ENCODE measurements around the gene SPAG16.
"Not testable (repeated sequence)": the region's sequence is repeated elsewhere in the genome, so short reads cannot be mapped to it uniquely, and the experiment has no call there.

The SPAG16 gene

DNA sequence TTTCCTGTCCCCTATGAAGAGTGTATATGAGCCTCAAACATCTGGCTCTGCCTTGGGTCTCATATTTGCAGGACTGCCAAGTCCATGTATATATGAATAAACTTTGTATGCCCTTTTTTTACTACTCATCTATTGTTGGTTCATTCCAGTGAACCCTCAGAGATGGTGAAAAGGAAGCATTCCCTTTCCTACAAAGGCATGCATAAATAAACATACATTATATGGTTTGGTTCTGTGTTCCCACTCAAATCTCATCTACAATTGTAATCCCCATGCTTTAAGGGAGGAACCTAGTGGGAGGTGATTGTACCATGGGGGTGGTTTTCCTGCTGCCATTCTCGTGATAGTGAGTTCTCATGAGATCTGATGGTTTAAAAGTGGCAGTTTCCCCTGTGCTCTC is 534.2 kb downstream of the SPAG16 start:
- no peak for DNase-seq (ENCODE audit: low read depth in 2 of 2)

DNA sequence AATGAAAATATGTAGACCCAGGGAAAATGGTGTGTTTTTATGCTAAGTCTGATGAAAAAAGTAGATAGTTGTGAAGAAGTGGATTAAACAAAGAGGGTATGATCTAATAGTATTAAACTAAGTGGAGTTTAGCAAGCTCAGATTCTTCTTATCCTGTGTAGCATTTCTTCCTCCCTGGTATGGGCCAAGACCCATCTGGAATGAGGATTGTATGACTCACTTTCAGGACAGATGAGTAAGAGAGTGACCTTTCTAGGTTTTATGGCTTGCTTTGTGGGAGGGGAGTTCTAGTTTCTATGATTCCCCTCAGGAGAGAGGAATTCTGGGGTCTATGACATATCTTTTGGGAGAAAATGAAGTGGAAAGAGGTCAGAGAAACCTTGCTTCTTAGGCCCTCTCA is 550.1 kb downstream of the SPAG16 start:
- no peak for DNase-seq (ENCODE audit: low read depth in 2 of 2)

DNA sequence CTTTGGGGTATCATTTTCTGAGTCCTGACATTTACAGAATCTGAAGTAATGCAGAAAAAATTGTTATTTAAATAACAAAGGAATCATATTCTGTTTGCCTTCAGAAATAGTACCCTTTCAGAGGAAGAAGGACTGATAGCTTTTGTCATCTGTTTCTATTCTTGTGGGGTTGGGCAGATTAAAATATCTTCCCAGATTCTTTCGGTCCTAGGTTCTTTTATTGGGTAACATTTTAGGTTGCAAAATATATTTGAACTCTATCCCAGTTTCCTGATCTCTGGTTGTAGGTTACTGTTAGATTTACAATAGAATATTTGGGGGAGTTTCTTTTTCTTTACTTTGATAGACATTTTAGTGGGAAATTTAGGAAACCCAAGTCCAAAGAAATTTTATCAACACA is 550.5 kb downstream of the SPAG16 start:
- DNase-seq (ENCODE audit: low read depth in 2 of 2) = no peak

GRCh38 chr2:213846856-213847255 is 562.6 kb downstream of the SPAG16 start:
- no peak for DNase-seq (ENCODE audit: low read depth in 2 of 2)

DNA sequence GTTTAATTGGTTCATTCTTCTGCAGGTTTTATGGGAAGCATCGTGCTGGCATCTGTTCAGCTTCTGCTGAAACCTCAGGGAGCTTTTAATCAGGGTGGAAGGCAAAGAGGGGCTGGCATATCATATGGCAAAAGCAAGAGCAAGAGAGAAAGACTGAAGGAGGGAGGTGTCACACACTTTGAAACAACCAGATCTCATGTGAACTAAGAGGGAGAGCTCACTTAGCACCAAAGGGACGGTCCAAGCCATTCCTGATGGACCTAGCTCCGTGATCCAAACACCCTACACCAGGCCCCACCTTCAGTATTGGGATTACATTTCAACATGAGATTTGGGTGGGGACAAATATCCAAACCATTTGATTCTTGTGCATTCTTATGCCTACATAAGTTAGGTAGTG is 563.1 kb downstream of the SPAG16 start:
- no peak for DNase-seq (ENCODE audit: low read depth in 2 of 2)

- no peak for DNase-seq (ENCODE audit: low read depth in 2 of 2)
Observed at GRCh38 chr2:213848631-213849030, 564.4 kb downstream of the SPAG16 start.

GRCh38 chr2:213861638-213862037 is 577.4 kb downstream of the SPAG16 start:
- DNase-seq (ENCODE audit: low read depth in 2 of 2) = no peak

- DNase-seq (ENCODE audit: low read depth in 2 of 2) = no peak
Observed at GRCh38 chr2:213862407-213863076, 578.3 kb downstream of the SPAG16 start.

DNA sequence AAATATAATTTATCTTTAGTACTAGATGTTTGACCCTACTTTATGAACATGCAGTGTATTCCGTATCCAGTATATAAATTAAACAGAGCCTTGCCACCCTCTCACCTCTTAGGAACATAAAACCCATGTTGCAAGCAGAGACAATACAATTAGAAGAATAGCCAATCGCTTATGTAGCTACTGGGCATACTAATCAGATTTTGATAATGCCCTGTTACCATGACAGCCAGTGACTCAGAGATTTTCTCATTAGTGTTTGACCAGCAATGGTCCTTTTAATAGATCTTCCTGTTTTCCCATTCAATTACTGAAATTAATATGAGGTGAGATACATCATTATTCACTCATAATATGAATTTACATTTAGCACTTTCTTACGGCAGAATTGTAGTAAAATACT is 579.3 kb downstream of the SPAG16 start:
- no peak for DNase-seq (ENCODE audit: low read depth in 2 of 2)

- DNase-seq (ENCODE audit: low read depth in 2 of 2) = no peak
Observed at GRCh38 chr2:213868526-213868925, 584.3 kb downstream of the SPAG16 start.

DNA sequence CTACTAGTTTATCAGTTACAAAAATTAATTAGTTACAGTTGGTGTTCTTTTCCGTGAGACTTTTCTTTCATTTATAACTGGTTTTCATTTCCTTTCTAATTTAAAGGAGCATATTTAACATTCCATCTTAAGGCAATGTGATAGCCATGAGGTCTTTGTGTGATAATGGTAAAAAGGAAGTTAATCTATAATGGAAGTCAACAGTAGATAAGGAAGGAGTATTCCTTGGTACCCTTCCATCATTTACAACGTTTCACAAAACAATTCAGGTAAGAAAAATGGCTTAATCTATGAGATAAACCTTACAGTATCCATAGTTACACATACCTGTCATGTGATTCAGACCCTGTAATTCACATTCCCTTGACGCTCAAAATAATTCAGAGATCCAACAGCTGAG is 601.2 kb downstream of the SPAG16 start:
- DNase-seq (ENCODE audit: low read depth in 2 of 2) = no peak

DNA sequence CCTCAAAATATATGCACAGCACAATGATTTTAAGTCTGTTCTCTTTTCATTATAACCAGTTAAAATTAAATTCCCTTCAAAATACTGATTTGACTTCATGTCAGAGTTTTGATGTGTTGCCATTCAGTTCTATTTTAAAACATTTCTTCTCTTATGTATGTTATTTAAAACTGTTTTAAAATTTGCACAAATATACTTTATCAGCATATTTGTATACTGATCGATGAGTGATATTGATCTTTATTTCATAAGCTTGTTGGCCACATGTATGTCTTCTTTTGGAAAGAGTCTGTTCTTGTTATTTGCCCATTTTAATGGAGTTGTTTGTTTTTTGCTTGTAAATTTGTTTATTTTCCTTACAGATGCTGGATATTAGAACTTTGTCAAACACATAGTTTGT is 630.2 kb downstream of the SPAG16 start:
- no peak for DNase-seq (ENCODE audit: low read depth in 2 of 2)

DNA sequence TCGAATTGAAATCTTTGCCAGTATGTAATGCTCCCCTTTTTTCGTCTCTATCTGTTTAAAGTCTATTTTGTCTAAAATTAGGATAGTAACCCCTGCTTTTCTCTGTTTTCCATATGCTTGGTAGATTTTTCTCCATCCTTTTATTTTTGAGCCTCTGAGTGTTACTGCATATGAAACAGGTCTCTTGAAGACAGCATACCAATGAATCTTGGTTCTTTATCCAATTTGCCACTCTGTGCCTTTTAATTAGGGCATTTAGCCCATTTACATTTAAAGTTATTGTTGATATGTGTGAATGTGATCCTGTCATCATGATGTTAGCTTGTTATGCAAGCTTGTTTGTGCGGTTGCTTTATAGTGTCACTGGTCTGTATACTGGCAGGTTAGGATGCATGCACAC is 635.8 kb downstream of the SPAG16 start:
- no peak for DNase-seq (ENCODE audit: low read depth in 2 of 2)

DNA sequence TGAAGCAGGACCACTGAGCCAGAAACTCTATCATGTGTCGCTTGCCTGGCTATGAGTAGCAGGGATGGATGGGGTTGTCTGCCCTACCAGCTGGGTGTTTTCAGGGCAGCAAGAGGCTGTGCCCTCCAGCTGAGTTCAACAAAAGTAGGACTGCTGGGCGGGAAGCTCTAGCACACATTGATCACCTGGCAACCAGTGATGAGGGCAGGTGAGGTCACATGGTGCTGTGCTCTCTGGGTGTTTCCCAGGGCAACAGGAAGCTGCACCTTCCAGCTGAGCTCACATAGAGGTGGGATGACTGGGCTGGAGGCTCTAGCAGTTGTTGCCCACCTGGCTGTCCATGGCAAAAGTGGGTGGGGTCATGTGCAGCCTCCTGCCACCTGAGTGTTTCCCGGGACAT is 639.3 kb downstream of the SPAG16 start:
- DNase-seq (ENCODE audit: low read depth in 2 of 2) = no peak

GRCh38 chr2:213934560-213934959 is 650.3 kb downstream of the SPAG16 start:
- no peak for DNase-seq (ENCODE audit: low read depth in 2 of 2)

DNA sequence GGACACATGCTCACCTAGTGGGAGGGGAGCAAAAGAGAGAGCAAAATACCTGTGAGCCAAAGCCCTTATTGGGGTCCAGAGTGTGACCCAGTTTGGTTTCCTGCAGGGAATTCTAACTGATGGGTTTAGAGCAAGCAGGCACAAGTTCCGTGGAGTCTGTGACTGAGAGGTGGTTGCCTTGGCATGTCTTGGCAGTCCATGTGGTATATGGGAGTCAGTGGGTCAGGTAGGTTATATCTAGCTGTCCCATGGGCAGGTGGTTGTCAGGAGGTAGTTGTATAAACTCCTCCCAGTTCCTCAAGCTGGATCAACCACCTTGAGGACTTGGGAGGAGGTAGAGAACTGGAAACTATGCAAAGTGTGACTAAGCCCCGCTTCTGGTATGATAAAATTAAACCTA is 673.8 kb downstream of the SPAG16 start:
- DNase-seq (ENCODE audit: low read depth in 2 of 2) = no peak

DNA sequence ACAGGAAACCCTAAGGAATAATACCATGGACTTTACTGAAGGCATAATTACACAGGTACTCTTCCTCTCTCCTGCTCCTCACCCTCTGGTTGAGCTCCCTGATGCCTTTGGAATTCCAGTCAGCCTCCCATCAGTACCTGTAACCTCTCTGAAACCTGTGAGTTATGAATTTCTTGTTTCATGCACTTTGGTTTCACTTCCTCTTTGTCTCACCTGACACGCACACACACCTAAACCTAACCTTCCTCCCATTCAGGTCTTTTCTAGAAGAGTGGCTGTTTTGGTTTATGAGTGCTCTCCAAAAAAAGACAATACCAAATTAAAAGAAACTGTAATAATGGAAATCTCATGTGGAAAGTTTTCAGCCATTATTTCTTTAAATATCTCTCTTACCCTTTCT is 675.3 kb downstream of the SPAG16 start:
- no peak for DNase-seq (ENCODE audit: low read depth in 2 of 2)

DNA sequence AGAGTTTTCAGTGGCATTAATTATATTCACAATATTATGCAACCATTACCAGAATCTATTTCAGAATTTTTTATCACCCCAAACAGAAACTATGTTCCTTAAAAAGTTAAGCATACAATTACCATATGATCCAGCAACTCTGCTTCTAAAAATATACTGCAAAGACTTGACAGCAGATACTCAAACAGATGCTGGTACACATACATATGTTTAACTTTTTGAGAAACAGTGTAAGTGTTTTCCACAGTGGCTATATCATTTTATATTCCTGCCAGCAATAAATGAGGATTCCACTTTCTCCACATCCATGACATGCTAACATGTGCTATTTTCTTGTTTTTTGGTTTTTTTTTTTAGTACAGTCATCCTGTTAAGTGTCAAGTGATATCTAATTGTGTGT is 687.3 kb downstream of the SPAG16 start:
- no peak for DNase-seq (ENCODE audit: low read depth in 2 of 2)

GRCh38 chr2:213980883-213981282 is 696.6 kb downstream of the SPAG16 start:
- no peak for DNase-seq (ENCODE audit: low read depth in 2 of 2)

- DNase-seq (ENCODE audit: low read depth in 2 of 2) = no peak
Observed at GRCh38 chr2:213989207-213989606, 704.9 kb downstream of the SPAG16 start.

DNA sequence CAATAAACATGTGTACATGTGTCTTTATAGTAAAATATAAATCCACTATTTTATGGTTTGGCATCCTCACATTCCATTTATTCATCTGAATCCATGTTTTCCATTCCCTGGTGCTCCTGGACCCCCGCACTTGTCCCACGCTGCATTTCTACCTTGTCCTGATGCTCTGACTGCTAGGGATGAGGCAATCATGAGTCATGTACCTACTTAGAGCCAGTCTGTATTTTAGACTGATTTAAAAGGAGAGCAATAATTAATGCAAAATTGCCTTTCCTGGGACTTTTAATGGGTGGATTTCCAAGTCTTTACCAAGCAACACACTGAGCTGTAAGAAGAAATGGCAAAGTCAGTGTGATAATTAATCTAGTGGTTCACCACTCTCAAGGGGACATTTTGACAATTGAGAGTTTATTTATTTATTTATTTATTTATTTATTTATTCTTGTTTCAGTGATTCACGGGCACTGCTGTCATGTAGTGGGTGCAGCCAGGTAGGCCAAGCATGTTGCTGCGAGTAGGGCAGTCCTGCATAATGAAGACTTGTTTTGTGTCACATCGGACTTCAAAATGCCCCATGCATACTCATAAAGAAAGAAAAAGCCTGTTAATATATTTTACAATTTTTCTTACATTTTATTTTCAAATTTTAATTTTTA is 707.3 kb downstream of the SPAG16 start:
- DNase-seq (ENCODE audit: low read depth in 2 of 2) = no peak

DNA sequence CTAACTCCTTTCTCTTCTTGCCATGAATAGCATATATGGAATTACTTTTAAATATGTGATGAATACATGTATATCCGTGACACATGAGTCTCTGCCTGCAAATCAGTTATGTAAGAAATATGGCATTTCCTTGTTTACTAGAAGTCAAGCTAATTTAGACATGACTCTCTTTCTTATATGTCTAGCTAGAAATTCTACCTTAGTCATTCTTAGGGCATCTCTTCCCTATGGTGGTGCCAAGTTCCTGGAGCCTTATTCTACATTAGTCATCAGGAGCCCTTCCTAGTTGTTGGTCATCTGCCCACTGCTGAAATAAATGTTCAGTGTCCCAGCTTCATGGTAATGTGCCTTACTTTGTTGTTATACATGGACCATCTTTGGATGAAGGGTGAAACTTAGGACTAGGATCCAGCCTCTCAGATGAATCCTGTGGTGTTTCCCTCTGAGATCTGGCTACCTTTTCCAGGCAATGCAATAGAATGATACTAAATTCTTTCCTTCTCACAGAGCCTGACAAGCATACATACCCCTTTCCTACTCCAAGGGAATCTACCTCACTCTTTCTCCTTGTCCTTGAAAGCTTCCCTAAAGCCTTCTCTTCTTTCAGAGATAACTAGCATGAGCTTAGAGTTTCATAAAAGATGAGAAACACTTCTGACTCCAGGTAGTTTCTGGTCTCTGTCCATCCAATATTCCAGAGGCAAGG is 711.3 kb downstream of the SPAG16 start:
- no peak for DNase-seq (ENCODE audit: low read depth in 2 of 2)

DNA sequence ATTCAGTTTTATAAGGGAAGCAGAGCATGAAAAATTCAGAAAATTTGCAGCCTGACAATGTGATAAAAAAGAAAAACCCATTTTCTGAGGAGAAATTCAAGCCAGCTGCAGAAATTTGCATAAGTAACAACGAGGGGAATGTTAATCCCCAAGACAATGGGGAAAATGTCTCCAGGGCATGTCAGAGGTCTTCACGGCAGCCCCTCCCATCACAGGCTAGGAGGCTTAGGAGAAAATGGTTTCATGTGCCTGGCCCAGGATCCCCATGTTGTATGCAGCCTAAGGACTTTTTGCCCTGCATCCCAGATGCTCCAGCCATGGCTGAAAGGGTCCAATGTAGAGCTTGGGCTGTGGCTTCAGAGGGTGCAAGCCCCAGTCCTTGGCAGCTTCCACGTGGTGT is 714.7 kb downstream of the SPAG16 start:
- DNase-seq (ENCODE audit: low read depth in 2 of 2) = not testable (repeated sequence)

Data from activated CD8-positive, alpha-beta memory T cell treated with anti-CD3 and anti-CD28 coated beads for 4 hours (primary cell).